Measurements from ENCODE around the gene DUSP12.
"Not testable (repeated sequence)": the region's sequence is repeated elsewhere in the genome, so short reads cannot be mapped to it uniquely, and the experiment has no call there.

The DUSP12 gene

DNA sequence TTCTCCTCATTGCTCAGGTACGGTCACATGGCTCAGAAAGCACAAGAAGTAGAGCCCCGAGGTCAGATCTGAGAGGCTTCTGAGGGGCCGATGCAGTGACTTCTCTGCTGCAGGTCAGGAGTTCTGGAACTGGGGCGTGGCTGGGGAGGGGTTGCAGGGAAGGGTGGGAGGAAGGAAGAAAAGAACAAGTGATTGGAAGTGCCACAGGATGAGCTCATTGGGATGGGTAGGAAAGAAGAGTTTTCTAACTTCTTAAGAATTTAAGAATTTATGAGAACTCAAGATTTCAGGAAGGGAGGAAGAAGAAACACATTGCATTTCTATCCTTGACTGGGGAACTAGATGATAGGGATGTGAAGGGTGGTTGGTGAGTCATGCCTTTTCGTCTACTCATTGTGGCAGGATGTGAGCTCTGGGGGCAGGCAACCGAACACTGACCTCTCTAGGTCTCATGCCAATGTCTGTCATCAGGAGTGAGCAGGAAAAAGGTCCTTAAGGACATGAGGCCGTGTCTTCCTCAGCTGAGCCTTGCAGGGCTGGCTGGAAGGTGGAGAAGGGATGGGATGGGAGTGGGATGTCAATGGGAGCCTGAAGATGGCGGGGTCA lies 27.7 kb upstream of the DUSP12 start:
- TF ChIP-seq, protein P1, sequence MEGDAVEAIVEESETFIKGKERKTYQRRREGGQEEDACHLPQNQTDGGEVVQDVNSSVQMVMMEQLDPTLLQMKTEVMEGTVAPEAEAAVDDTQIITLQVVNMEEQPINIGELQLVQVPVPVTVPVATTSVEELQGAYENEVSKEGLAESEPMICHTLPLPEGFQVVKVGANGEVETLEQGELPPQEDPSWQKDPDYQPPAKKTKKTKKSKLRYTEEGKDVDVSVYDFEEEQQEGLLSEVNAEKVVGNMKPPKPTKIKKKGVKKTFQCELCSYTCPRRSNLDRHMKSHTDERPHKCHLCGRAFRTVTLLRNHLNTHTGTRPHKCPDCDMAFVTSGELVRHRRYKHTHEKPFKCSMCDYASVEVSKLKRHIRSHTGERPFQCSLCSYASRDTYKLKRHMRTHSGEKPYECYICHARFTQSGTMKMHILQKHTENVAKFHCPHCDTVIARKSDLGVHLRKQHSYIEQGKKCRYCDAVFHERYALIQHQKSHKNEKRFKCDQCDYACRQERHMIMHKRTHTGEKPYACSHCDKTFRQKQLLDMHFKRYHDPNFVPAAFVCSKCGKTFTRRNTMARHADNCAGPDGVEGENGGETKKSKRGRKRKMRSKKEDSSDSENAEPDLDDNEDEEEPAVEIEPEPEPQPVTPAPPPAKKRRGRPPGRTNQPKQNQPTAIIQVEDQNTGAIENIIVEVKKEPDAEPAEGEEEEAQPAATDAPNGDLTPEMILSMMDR (conservative IDR thresholded peaks at IDR 0.05; ENCODE audit: low read depth, low read length) = no peak
- Histone ChIP-seq H3K27ac (no peak overlapping the region), H4K20me1 (ENCODE audit: insufficient read depth) (no peaks in the 10 kb centered on the region), H3K4me3 (IDR thresholded peaks at IDR 0.05; ENCODE audit: insufficient read depth, low read depth, low read length) (no peak overlapping the region), H3K4me1 (ENCODE audit: low read depth, poor library complexity, severe bottlenecking) (peaks cover 11% of the 10 kb centered on the region), H3K79me2 (ENCODE audit: insufficient read depth, low read depth) (no peaks in the 10 kb centered on the region), H3K4me2 (no peak overlapping the region), H3K27me3 (ENCODE audit: insufficient read depth, low read depth) (no peaks in the 10 kb centered on the region), H3K9ac (no peak overlapping the region), H2AFZ (ENCODE audit: low read depth) (no peak overlapping the region), H3K36me3 (ENCODE audit: insufficient read depth) (no peaks in the 10 kb centered on the region)

DNA sequence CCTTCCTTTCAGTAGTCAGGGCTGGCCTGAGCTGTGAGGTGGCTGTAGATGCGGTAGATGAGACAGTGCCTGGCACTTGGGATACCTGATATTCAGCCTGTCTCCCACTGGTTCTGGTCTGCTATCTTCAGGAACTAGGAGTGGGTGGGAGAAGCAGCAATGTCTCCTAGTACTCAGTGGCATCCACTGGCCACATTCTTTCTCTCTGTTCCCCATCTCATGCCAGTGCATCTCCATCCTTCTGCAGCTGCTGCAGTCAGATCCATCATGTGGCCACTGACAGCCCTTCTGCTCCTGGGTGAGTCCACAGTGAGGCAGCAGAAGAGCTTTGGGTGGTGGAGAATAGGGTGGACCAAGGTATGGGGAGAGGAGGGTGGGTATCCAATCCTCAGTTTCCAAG lies 27.2 kb upstream of the DUSP12 start:
- TF ChIP-seq, protein P1 (conservative IDR thresholded peaks at IDR 0.05; ENCODE audit: low read depth, low read length) = no peak
- Histone ChIP-seq H4K20me1 (ENCODE audit: insufficient read depth) (no peaks in the 10 kb centered on the region), H2AFZ (ENCODE audit: low read depth) (no peak overlapping the region), H3K36me3 (ENCODE audit: insufficient read depth) (no peaks in the 10 kb centered on the region), H3K4me3 (IDR thresholded peaks at IDR 0.05; ENCODE audit: insufficient read depth, low read depth, low read length) (no peak overlapping the region), H3K9ac (no peak overlapping the region), H3K4me1 (ENCODE audit: low read depth, poor library complexity, severe bottlenecking) (peaks cover 13% of the 10 kb centered on the region), H3K79me2 (ENCODE audit: insufficient read depth, low read depth) (no peaks in the 10 kb centered on the region), H3K4me2 (no peak overlapping the region), H3K27ac (no peak overlapping the region), H3K27me3 (ENCODE audit: insufficient read depth, low read depth) (no peaks in the 10 kb centered on the region)

DNA sequence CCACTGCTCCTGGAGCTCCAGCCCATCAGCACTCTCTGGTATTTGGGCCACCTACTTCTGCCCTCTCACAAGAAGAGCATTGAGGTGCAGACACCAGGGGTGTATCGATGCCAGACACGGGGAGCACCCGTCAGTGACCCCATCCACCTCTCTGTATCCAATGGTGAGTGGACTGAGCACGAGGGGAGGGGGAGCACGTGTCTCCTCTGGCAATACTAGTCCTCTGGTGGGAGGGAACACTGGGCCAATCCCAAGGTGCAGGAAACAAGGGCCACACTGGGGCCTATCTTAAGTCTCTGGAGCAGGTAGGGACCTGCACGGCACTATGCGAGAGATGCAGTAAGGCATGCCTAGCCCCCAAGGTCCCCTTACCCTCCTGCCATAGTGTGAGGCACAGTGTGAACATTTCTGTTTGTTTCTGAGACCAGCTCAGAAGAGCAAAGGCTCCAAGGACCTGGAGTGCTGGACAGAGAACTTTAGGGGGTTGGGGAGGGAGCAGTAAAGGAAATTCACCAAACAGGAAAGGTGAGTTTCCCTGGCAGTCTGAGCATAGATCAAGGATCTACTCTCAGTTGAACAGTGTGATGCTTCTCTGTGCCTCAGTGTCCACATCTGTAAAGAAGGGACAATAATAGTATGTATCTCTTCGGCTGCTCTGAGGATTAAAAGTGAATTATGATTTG lies 26.0 kb upstream of the DUSP12 start:
- H3K36me3 ChIP-seq (ENCODE audit: insufficient read depth) = no peaks in the 10 kb centered on the region
- H3K27ac ChIP-seq = no peak overlapping the region
- no peak overlapping the region for H3K4me2 ChIP-seq
- H4K20me1 ChIP-seq (ENCODE audit: insufficient read depth) = no peaks in the 10 kb centered on the region
- no peaks in the 10 kb centered on the region for H3K27me3 ChIP-seq (ENCODE audit: insufficient read depth, low read depth)
- H3K4me1 ChIP-seq (ENCODE audit: low read depth, poor library complexity, severe bottlenecking) = peaks cover 25% of the 10 kb centered on the region
- no peak overlapping the region for H3K9ac ChIP-seq
- TF ChIP-seq, protein P1 (conservative IDR thresholded peaks at IDR 0.05; ENCODE audit: low read depth, low read length) = no peak
- H3K4me3 ChIP-seq (IDR thresholded peaks at IDR 0.05; ENCODE audit: insufficient read depth, low read depth, low read length) = no peak overlapping the region
- no peak overlapping the region for H2AFZ ChIP-seq (ENCODE audit: low read depth)
- H3K79me2 ChIP-seq (ENCODE audit: insufficient read depth, low read depth) = no peaks in the 10 kb centered on the region

DNA sequence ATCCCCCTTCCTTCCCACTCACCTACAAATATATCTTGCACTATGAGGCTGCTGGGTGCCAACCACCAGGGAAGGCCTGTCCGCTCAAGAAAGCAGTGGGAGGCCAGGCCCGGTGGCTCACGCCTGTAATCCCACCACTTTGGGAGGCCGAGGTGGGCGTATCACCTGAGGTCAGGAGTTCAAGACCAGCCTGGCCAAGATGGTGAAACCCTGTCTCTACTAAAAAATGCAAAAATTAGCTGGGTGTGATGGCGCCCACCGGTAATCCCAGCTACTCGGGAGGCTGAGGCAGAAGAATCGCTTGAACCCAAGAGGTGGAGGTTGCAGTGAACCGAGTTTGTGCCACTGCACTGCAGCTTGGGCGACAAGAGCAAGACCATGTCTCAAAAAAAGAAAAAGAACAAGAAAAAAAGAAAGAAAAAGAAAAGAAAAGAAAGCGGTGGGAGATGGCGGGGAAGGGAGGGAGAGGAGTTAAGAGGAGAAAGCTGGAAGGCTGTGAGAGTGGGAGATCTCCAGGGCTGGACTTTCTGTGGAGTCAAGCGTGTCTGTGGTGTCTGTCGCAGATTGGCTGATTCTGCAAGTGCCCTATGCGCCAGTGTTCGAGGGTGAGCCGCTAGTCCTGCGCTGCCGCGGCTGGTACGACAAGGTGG lies 24.2 kb upstream of the DUSP12 start:
- H3K36me3 ChIP-seq (ENCODE audit: insufficient read depth); H3K27me3 ChIP-seq (ENCODE audit: insufficient read depth, low read depth); H4K20me1 ChIP-seq (ENCODE audit: insufficient read depth); H3K79me2 ChIP-seq (ENCODE audit: insufficient read depth, low read depth): not testable (repeated sequence)
- Histone ChIP-seq H3K4me1 (ENCODE audit: low read depth, poor library complexity, severe bottlenecking) (peaks cover 39% of the 10 kb centered on the region), H3K27ac (peak overlapping the region; percentile 71; the same call in 1 of the 2 replicates), H3K4me2 (peak overlapping the region; percentile 92), H3K4me3 (IDR thresholded peaks at IDR 0.05; ENCODE audit: insufficient read depth, low read depth, low read length) (peak overlapping the region; percentile 94), H3K9ac (peak overlapping the region; percentile 77; the same call in 1 of the 2 replicates), H2AFZ (ENCODE audit: low read depth) (peak overlapping the region; percentile 89)

All from KMS-11 (cell line).